ENCODE measurements around the gene SOCS7. TPM values are rescaled to one million over a fixed set of nuclear protein-coding genes. Genes with fewer than 3 reads are reported as not detected.

The SOCS7 gene
- total RNA-seq, 1 experiment from 2014 or later, result 31.0 TPM

DNA sequence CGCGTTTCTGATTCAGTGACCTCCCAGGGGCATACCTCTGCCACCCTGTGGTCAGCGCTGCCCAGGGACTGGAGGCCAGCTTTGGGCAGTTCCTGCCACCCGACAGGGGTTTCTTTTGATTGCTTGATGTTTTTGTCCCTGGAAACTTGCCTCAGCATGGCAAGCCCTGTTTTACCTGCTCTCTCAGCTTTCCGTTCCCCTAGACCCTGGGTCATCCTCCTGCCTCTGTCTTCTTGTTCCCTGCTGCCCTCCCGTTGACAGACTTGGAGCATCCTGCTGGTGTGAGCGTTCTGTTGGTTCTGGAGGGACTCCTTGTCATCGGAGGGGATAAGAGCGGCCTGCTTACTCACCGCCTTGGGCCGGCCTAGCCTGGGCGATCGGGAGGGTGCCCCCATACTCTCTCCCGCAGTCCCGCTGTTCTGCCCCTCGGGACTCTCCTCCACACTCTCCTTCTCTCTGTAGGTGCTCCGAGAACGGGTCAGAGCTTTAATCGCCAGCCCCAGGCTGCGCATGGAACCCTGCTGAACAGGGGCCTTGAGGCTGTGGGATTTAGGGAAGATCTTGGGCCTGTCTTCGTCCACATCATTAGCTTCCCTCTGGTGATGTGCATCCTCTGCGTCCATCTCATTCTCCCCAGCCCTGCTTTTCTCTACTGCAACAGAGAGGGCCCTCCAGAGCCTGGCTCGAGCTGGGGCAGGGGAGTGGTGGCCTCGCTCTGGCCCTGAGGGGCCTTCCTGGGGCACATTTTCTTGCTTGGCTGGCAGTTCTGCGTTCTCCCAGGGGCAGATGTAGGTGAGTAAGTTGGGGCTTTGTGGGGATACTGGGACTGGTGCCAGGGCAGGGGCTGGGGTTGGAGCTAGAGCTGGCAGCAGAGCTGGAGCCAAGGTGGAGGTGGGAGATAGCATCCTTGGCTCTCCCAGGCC is 21.6 kb upstream of the SOCS7 start:
- ChIA-PET POLR2A (interaction anchor here (0.5 kb wide), 1 partner anchor 84 kb away, joined by 5 read pairs; no protein-coding TSS in a partner anchor), CTCF (interaction anchor here (0.6 kb wide), 1 partner anchor 19 kb away, joined by 3 read pairs; no protein-coding TSS in a partner anchor)
- Histone ChIP-seq H3K4me1 (ENCODE audit: control insufficient read depth, insufficient read depth, low read length) (no peaks in the 10 kb centered on the region), H3K9me3 (ENCODE audit: control insufficient read depth, insufficient read depth, low read depth, low read length) (no peaks in the 10 kb centered on the region), H3K27me3 (ENCODE audit: control insufficient read depth, insufficient read depth, low read length) (no peaks in the 10 kb centered on the region), H3K4me3 (ENCODE audit: low read depth in 2 of 2, low read length in 2 of 2) (no peak overlapping the region), H3K36me3 (ENCODE audit: control insufficient read depth, insufficient read depth, low read length) (no peaks in the 10 kb centered on the region), H3K27ac (ENCODE audit: low read length) (no peak overlapping the region)
- TF ChIP-seq, protein P1, sequence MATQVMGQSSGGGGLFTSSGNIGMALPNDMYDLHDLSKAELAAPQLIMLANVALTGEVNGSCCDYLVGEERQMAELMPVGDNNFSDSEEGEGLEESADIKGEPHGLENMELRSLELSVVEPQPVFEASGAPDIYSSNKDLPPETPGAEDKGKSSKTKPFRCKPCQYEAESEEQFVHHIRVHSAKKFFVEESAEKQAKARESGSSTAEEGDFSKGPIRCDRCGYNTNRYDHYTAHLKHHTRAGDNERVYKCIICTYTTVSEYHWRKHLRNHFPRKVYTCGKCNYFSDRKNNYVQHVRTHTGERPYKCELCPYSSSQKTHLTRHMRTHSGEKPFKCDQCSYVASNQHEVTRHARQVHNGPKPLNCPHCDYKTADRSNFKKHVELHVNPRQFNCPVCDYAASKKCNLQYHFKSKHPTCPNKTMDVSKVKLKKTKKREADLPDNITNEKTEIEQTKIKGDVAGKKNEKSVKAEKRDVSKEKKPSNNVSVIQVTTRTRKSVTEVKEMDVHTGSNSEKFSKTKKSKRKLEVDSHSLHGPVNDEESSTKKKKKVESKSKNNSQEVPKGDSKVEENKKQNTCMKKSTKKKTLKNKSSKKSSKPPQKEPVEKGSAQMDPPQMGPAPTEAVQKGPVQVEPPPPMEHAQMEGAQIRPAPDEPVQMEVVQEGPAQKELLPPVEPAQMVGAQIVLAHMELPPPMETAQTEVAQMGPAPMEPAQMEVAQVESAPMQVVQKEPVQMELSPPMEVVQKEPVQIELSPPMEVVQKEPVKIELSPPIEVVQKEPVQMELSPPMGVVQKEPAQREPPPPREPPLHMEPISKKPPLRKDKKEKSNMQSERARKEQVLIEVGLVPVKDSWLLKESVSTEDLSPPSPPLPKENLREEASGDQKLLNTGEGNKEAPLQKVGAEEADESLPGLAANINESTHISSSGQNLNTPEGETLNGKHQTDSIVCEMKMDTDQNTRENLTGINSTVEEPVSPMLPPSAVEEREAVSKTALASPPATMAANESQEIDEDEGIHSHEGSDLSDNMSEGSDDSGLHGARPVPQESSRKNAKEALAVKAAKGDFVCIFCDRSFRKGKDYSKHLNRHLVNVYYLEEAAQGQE (IDR thresholded peaks at IDR 0.05; ENCODE audit: insufficient read depth in 1 of 2, low read depth in 2 of 2, low read length in 1 of 2), result no peak
- TF ChIP-seq SIN3A (IDR thresholded peaks at IDR 0.05; ENCODE audit: borderline replicate concordance, insufficient read depth, low read depth, low read length) (no peak), TCF7L2 (IDR thresholded peaks at IDR 0.05; ENCODE audit: low read depth, low read length) (no peak), CTCF (IDR thresholded peaks at IDR 0.05) (no peak), POLR2AphosphoS5 (IDR thresholded peaks at IDR 0.05; ENCODE audit: low read depth, low read length) (no peak)
- in situ Hi-C loops (cut with HindIII; ENCODE audit: low pct_unique_long_range_greater_than_20kb, low sequenced_read_pairs) (no loop called here), intact Hi-C loops (cut with micrococcal nuclease; ENCODE audit: unreplicated experiment) (no loop called here)
- DNase-seq (ENCODE audit: low read depth, low spot score) (no peak), ATAC-seq (no peak)
- BruUV-seq (replicated peaks), result no TSS peak

- BruUV-seq (replicated peaks), result no TSS peak
- intact Hi-C loops (cut with micrococcal nuclease; ENCODE audit: unreplicated experiment) (no loop called here), in situ Hi-C loops (cut with HindIII; ENCODE audit: low pct_unique_long_range_greater_than_20kb, low sequenced_read_pairs) (no loop called here)
- no peaks in the 10 kb centered on the region for H3K9me3 ChIP-seq (ENCODE audit: control insufficient read depth, insufficient read depth, low read depth, low read length)
- no peak for TF ChIP-seq CTCF (IDR thresholded peaks at IDR 0.05)
- no peak for TF ChIP-seq POLR2AphosphoS5 (IDR thresholded peaks at IDR 0.05; ENCODE audit: low read depth, low read length)
- TF ChIP-seq TCF7L2 (IDR thresholded peaks at IDR 0.05; ENCODE audit: low read depth, low read length), result no peak
- no peak for TF ChIP-seq SIN3A (IDR thresholded peaks at IDR 0.05; ENCODE audit: borderline replicate concordance, insufficient read depth, low read depth, low read length)
- TF ChIP-seq, protein P1 (IDR thresholded peaks at IDR 0.05; ENCODE audit: insufficient read depth in 1 of 2, low read depth in 2 of 2, low read length in 1 of 2), result no peak
- ChIA-PET CTCF (interaction anchor here (1.0 kb wide), 1 partner anchor 23 kb away, joined by 3 read pairs; no protein-coding TSS in a partner anchor), POLR2A (interaction anchor here (0.5 kb wide), 1 partner anchor 84 kb away, joined by 5 read pairs; no protein-coding TSS in a partner anchor)
- no peaks in the 10 kb centered on the region for H3K4me1 ChIP-seq (ENCODE audit: control insufficient read depth, insufficient read depth, low read length)
- ATAC-seq (no peak), DNase-seq (ENCODE audit: low read depth, low spot score) (no peak)
- H3K36me3 ChIP-seq (ENCODE audit: control insufficient read depth, insufficient read depth, low read length), result no peaks in the 10 kb centered on the region
- no peak overlapping the region for H3K27ac ChIP-seq (ENCODE audit: low read length)
- H3K27me3 ChIP-seq (ENCODE audit: control insufficient read depth, insufficient read depth, low read length), result no peaks in the 10 kb centered on the region
- H3K4me3 ChIP-seq (ENCODE audit: low read depth in 2 of 2, low read length in 2 of 2), result no peak overlapping the region
These were observed 20.7 kb upstream of the SOCS7 start for GRCh38 chr17:38330941-38331411.

Measured in Panc1 (cell line).